A673 (cell line): ENCODE data around the gene ARID5B. TPM values are rescaled to one million over a fixed set of nuclear protein-coding genes. Genes with fewer than 3 reads are reported as not detected.

ENCODE experiments used
- BruUV-seq: library from RNA; stranded (reverse); fragments of 400-500 nt; replicated peaks from 2 replicates; lab custom pipeline; 2021; lab: Mats Ljungman, UMichigan
- CTCF ChIA-PET: fragments of 300-600 bp; sonication (Branson Sonifier 250); formaldehyde crosslinking; loops from one replicate; lab custom pipeline; 2022; ENCODE audit warnings: antibody characterized with exemption; lab: Charles Lee
- POLR2A ChIA-PET: fragments of 300-600 bp; sonication (Branson Sonifier 250); formaldehyde crosslinking; loops from one replicate; lab custom pipeline; 2022; ENCODE audit warnings: antibody characterized with exemption; ENCODE audit not compliant: low non-redundant PET; lab: Charles Lee
- DNase-seq: peaks from one replicate; pipeline ENCODE4 v3.0.0-alpha.2; 2015; ENCODE audit warnings: low spot score
- H3K27ac ChIP-seq: fragments of 200-600 bp; sonication (generic); 2 replicates; pipeline ENCODE4 v1.5.1; 2016; ENCODE audit warnings: mixed run types, low read depth, mild to moderate bottlenecking, mixed read lengths, antibody characterized with exemption, low read length; ENCODE audit not compliant: poor library complexity, severe bottlenecking
- H3K27me3 ChIP-seq: fragments of 200-600 bp; sonication (generic); replicated peaks from 2 replicates; pipeline ENCODE4 v1.6.1; 2017; ENCODE audit warnings: mixed run types, low read depth, mild to moderate bottlenecking, mixed read lengths, antibody characterized with exemption, low read length; ENCODE audit not compliant: insufficient read depth, poor library complexity
- H3K36me3 ChIP-seq: fragments of 200-600 bp; sonication (generic); 2 replicates; pipeline ENCODE4 v1.6.1; 2016; ENCODE audit warnings: mixed run types, mild to moderate bottlenecking, mixed read lengths, antibody characterized with exemption, low read length; ENCODE audit not compliant: insufficient read depth, poor library complexity, severe bottlenecking
- H3K4me1 ChIP-seq: fragments of 200-600 bp; sonication (generic); 2 replicates; pipeline ENCODE4 v1.6.1; 2017; ENCODE audit warnings: mixed run types, mild to moderate bottlenecking, mixed read lengths, antibody characterized with exemption, low read length; ENCODE audit not compliant: insufficient read depth, poor library complexity, severe bottlenecking
- H3K4me3 ChIP-seq: fragments of 200-600 bp; sonication (generic); 2 replicates; pipeline ENCODE4 v1.5.1; 2016; ENCODE audit warnings: low read depth, mixed run types, mild to moderate bottlenecking, mixed read lengths, low read length; ENCODE audit not compliant: poor library complexity, severe bottlenecking
- H3K9me3 ChIP-seq: fragments of 200-600 bp; sonication (generic); 2 replicates; pipeline ENCODE4 v1.6.1; 2016; ENCODE audit warnings: mixed run types, low read depth, mild to moderate bottlenecking, mixed read lengths, antibody characterized with exemption, low read length; ENCODE audit not compliant: poor library complexity, severe bottlenecking
- CTCF ChIP-seq: fragments of 300-800, 200-600 bp; sonication (generic); conservative IDR thresholded peaks from 2 replicates; pipeline ENCODE4 v1.5.1; 2017; ENCODE audit warnings: low read depth, mild to moderate bottlenecking, antibody characterized with exemption, low read length, moderate library complexity, mixed read lengths
- EZH2 ChIP-seq: fragments of 200-600 bp; sonication (generic); IDR thresholded peaks from 2 replicates; pipeline ENCODE4 v1.6.1; 2017; ENCODE audit warnings: borderline replicate concordance, low read depth, mild to moderate bottlenecking, mixed read lengths, antibody characterized with exemption, low read length; ENCODE audit not compliant: poor library complexity, severe bottlenecking
- intact Hi-C: fragments of 100-400 bp; cut with micrococcal nuclease; formaldehyde crosslinking; loops from one replicate; pipeline ENCODE4 v1.10.0; 2022; ENCODE audit not compliant: unreplicated experiment
- total RNA-seq: library from RNA; stranded (reverse); gene quantifications from 2 replicates; pipeline ENCODE4 v1.2.3, GENCODE V29; 2021

Gene ARID5B
- total RNA-seq, 1 experiment from 2014 or later, result 29.0 TPM

DNA sequence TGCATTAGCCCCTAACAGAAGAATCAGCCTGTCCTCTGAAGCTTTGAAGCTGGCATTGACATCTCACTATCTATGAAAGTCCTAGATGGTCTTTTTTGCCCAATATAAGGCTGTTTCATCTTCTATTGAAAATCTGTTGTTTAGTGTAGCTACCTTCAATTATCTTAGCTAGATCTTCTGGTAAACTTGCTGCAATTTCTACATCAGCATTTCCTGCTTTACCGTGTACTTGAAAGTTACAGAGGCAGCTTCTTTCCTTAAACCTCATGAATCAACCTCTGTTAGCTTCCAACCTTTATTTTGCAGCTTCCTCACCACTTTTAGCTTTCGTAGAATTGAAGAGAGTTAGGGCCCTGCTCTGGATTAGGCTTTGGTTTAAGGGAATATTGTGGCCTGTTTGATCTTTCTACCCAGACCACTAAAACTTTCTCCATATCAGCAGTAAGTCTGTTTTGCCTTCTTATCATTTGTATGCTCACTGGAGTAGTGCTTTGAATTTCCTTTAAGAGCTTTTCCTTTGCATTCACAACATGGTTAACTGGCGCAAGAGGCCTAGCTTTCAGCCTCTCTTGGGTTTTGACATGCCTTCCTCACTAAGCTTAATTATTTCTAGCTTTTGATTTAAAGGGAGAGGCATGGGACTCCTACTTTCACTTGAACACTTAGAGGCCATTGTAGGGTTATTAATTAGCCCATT is 32.5 kb downstream of the ARID5B start:
- Histone ChIP-seq H3K27ac (no peak overlapping the region), H3K4me3 (no peak overlapping the region), H3K27me3 (no peaks in the 10 kb centered on the region), H3K9me3 (peaks cover 17% of the 10 kb centered on the region), H3K4me1 (peaks cover 22% of the 10 kb centered on the region), H3K36me3 (peaks cover 3% of the 10 kb centered on the region)
- POLR2A ChIA-PET, result no interaction called here
- no peak for DNase-seq
- CTCF ChIA-PET, result no interaction called here
- no peak for TF ChIP-seq EZH2
- no peak for TF ChIP-seq CTCF
- intact Hi-C loops, result no loop called here
- BruUV-seq, result no TSS peak

GRCh38 chr10:61935077-61935476 is 33.6 kb downstream of the ARID5B start:
- intact Hi-C loops, result loop anchor here (5.0 kb wide), 1 partner anchor 33 kb away; the partner anchor contains the start of gene ARID5B
- POLR2A ChIA-PET, result no interaction called here
- H3K27ac ChIP-seq, result no peak overlapping the region
- peaks cover 7% of the 10 kb centered on the region for H3K36me3 ChIP-seq
- peaks cover 33% of the 10 kb centered on the region for H3K4me1 ChIP-seq
- no TSS peak for BruUV-seq
- CTCF ChIA-PET, result no interaction called here
- TF ChIP-seq EZH2 (no peak), CTCF (no peak)
- peaks cover 17% of the 10 kb centered on the region for H3K9me3 ChIP-seq
- H3K4me3 ChIP-seq, result no peak overlapping the region
- DNase-seq, result no peak
- H3K27me3 ChIP-seq, result no peaks in the 10 kb centered on the region

DNA sequence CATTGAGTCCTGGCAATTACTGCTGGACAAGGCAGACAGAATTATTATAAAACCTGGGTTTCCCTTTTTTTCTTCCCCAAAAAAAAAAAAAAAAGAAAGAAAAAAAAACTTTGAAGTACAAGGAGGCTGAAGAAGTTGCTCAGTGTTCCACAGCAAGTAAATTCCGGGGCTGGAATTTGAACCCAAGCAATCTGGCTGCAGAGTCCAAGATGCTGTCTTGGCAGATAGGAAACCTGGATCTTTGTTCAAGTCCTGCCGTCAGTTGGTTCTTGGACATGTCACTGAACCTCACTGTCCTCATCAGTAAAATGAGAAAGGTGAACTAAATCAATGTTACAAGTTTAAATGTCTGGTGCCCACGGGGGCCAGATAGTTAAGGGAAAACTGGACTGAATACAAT is 35.3 kb downstream of the ARID5B start:
- Histone ChIP-seq H3K9me3 (peaks cover 14% of the 10 kb centered on the region), H3K36me3 (peaks cover 13% of the 10 kb centered on the region), H3K27ac (peak overlapping the region; percentile 38), H3K4me1 (peaks cover 48% of the 10 kb centered on the region), H3K27me3 (no peaks in the 10 kb centered on the region), H3K4me3 (no peak overlapping the region)
- BruUV-seq, result no TSS peak
- POLR2A ChIA-PET, result no interaction called here
- intact Hi-C loops, result loop anchor here (5.0 kb wide), 1 partner anchor 34 kb away; the partner anchor contains the start of gene ARID5B
- CTCF ChIA-PET, result interaction anchor here (0.7 kb wide), 1 partner anchor 35 kb away, joined by 4 read pairs; no protein-coding TSS in a partner anchor
- TF ChIP-seq EZH2 (no peak), CTCF (no peak)
- DNase-seq, result no peak
